Measurements from ENCODE around the gene ZP1. TPM values are rescaled to one million over a fixed set of nuclear protein-coding genes. Genes with fewer than 3 reads are reported as not detected.

ZP1 gene
- total and polyA plus RNA-seq, 10 of the 15 experiments (the other 5 are each of a cell fraction or from before 2014, with no cell fraction given) = not detected

DNA sequence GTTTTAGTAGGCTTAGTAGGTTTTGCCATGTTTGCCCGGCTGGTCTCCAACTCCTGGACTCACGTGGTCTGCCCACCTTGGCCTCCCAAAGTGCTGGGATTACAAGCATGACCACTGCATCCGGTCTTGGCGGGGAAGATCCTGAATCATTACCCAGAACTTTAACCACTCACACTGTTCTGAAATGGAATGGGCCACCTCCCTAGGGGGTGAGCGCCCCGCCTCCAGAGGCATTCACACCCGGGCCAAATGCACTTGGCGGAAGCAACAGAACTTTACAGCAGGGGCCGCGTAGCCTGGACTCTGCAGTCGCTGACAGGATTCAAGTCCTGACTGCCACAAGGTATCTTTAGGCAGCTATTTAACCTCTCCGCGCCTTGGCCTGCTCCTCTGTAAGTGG lies 20.1 kb upstream of the ZP1 start:
- ChIA-PET RAD21 (ENCODE audit: unreplicated experiment) (no interaction called here), CTCF (interaction anchor here (3.2 kb wide), 1 partner anchor 16 kb away, joined by 18 read pairs; no protein-coding TSS in a partner anchor), POLR2A (no interaction called here), SMC1A (ENCODE audit: uncharacterized antibody, unreplicated experiment) (no interaction called here)
- no TSS peak for BruUV-seq (replicated peaks)
- Histone ChIP-seq H3K4me1 (ENCODE audit: control insufficient read depth, insufficient read depth, low read length) (no peaks in the 10 kb centered on the region), H3K79me2 (ENCODE audit: control insufficient read depth, insufficient read depth, low read length) (peaks cover 38% of the 10 kb centered on the region), H3K4me3 (no peak overlapping the region), H3K27ac (ENCODE audit: control insufficient read depth, insufficient read depth) (no peak overlapping the region), H2AFZ (ENCODE audit: control insufficient read depth, low read depth, low read length) (no peak overlapping the region), H4K20me1 (ENCODE audit: control insufficient read depth, insufficient read depth) (no peaks in the 10 kb centered on the region), H3K9ac (ENCODE audit: control insufficient read depth, insufficient read depth, low read length) (no peak overlapping the region), H3K36me3 (ENCODE audit: control insufficient read depth in 2 of 2, insufficient read depth in 2 of 2, low read length in 1 of 2) (peaks cover 8 to 27% of the 10 kb centered on the region in 2 experiments), H3K4me2 (ENCODE audit: control insufficient read depth, insufficient read depth) (no peak overlapping the region), H3K9me3 (replicated peaks; ENCODE audit: control insufficient read depth, insufficient read depth, low read length) (no peaks in the 10 kb centered on the region), H3K27me3 (replicated peaks in 1 of 2; ENCODE audit: control insufficient read depth in 2 of 2, insufficient read depth in 2 of 2, low read length in 1 of 2) (no peaks in the 10 kb centered on the region)
- TF ChIP-seq JUNB (IDR thresholded peaks at IDR 0.05) (no peak), POLR2AphosphoS2 (IDR thresholded peaks at IDR 0.05; ENCODE audit: low read depth, low read length) (no peak), TCF3 (IDR thresholded peaks at IDR 0.05; ENCODE audit: borderline replicate concordance, insufficient read depth, low read depth, low read length) (no peak), SMARCA5 (IDR thresholded peaks at IDR 0.05) (no peak), TARDBP (IDR thresholded peaks at IDR 0.05; ENCODE audit: borderline replicate concordance) (no peak), EZH2 (IDR thresholded peaks at IDR 0.05; ENCODE audit: borderline replicate concordance, control insufficient read depth, low read depth, low read length) (no peak), CHD2 (IDR thresholded peaks at IDR 0.05; ENCODE audit: borderline replicate concordance, low read depth, low read length) (no peak), IKZF1 (conservative IDR thresholded peaks at IDR 0.05) (no peak), CREB1 (IDR thresholded peaks at IDR 0.05; ENCODE audit: low read depth) (no peak)
- TF ChIP-seq, protein P1, sequence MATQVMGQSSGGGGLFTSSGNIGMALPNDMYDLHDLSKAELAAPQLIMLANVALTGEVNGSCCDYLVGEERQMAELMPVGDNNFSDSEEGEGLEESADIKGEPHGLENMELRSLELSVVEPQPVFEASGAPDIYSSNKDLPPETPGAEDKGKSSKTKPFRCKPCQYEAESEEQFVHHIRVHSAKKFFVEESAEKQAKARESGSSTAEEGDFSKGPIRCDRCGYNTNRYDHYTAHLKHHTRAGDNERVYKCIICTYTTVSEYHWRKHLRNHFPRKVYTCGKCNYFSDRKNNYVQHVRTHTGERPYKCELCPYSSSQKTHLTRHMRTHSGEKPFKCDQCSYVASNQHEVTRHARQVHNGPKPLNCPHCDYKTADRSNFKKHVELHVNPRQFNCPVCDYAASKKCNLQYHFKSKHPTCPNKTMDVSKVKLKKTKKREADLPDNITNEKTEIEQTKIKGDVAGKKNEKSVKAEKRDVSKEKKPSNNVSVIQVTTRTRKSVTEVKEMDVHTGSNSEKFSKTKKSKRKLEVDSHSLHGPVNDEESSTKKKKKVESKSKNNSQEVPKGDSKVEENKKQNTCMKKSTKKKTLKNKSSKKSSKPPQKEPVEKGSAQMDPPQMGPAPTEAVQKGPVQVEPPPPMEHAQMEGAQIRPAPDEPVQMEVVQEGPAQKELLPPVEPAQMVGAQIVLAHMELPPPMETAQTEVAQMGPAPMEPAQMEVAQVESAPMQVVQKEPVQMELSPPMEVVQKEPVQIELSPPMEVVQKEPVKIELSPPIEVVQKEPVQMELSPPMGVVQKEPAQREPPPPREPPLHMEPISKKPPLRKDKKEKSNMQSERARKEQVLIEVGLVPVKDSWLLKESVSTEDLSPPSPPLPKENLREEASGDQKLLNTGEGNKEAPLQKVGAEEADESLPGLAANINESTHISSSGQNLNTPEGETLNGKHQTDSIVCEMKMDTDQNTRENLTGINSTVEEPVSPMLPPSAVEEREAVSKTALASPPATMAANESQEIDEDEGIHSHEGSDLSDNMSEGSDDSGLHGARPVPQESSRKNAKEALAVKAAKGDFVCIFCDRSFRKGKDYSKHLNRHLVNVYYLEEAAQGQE (IDR thresholded peaks at IDR 0.05; ENCODE audit: low read depth, low read length) = no peak
- TF ChIP-seq, protein P2, sequence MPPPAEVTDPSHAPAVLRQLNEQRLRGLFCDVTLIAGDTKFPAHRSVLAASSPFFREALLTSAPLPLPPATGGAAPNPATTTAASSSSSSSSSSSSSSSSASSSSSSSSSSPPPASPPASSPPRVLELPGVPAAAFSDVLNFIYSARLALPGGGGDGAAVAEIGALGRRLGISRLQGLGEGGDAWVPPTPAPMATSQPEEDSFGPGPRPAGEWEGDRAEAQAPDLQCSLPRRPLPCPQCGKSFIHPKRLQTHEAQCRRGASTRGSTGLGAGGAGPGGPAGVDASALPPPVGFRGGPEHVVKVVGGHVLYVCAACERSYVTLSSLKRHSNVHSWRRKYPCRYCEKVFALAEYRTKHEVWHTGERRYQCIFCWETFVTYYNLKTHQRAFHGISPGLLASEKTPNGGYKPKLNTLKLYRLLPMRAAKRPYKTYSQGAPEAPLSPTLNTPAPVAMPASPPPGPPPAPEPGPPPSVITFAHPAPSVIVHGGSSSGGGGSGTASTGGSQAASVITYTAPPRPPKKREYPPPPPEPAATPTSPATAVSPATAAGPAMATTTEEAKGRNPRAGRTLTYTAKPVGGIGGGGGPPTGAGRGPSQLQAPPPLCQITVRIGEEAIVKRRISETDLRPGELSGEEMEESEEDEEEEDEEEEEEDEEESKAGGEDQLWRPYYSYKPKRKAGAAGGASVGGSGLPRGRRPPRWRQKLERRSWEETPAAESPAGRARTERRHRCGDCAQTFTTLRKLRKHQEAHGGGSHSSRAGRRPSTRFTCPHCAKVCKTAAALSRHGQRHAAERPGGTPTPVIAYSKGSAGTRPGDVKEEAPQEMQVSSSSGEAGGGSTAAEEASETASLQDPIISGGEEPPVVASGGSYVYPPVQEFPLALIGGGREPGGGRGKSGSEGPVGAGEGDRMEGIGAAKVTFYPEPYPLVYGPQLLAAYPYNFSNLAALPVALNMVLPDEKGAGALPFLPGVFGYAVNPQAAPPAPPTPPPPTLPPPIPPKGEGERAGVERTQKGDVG (CRISPR knock-in tag; IDR thresholded peaks at IDR 0.05) = no peak
- TF ChIP-seq, protein P3, sequence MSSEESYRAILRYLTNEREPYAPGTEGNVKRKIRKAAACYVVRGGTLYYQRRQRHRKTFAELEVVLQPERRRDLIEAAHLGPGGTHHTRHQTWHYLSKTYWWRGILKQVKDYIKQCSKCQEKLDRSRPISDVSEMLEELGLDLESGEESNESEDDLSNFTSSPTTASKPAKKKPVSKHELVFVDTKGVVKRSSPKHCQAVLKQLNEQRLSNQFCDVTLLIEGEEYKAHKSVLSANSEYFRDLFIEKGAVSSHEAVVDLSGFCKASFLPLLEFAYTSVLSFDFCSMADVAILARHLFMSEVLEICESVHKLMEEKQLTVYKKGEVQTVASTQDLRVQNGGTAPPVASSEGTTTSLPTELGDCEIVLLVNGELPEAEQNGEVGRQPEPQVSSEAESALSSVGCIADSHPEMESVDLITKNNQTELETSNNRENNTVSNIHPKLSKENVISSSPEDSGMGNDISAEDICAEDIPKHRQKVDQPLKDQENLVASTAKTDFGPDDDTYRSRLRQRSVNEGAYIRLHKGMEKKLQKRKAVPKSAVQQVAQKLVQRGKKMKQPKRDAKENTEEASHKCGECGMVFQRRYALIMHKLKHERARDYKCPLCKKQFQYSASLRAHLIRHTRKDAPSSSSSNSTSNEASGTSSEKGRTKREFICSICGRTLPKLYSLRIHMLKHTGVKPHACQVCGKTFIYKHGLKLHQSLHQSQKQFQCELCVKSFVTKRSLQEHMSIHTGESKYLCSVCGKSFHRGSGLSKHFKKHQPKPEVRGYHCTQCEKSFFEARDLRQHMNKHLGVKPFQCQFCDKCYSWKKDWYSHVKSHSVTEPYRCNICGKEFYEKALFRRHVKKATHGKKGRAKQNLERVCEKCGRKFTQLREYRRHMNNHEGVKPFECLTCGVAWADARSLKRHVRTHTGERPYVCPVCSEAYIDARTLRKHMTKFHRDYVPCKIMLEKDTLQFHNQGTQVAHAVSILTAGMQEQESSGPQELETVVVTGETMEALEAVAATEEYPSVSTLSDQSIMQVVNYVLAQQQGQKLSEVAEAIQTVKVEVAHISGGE (CRISPR knock-in tag; IDR thresholded peaks at IDR 0.05) = no peak
- TF ChIP-seq, protein P4, sequence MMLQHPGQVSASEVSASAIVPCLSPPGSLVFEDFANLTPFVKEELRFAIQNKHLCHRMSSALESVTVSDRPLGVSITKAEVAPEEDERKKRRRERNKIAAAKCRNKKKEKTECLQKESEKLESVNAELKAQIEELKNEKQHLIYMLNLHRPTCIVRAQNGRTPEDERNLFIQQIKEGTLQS (IDR thresholded peaks at IDR 0.05; ENCODE audit: borderline replicate concordance, extremely low read depth, low read depth, low read length) = no peak
- intact Hi-C loops (cut with micrococcal nuclease; ENCODE audit: unreplicated experiment) = loop anchor here (10.0 kb wide), 1 partner anchor 108 kb away; the partner anchor contains the start of gene SLC15A3
- 82% methylated on average over 13 of the region's 13 CpGs for WGBS (ENCODE audit: insufficient coverage, insufficient replicate concordance, low lambda C conversion rate, missing lambda C conversion rate)
- no peak for FAIRE-seq
- no peak for ATAC-seq
- in situ Hi-C loops (cut with MboI) = no loop called here
- DNase-seq (ENCODE audit: low read depth, low spot score) = no peak
